Measurements from ENCODE around the gene STX1B.

Gene STX1B

GRCh38 chr16:30983289-30983889 lies 27.0 kb downstream of the STX1B start:
- TF ChIP-seq SIN3A (IDR thresholded peaks at IDR 0.05; ENCODE audit: borderline replicate concordance, insufficient read depth, low read length) (no peak), POLR2AphosphoS5 (IDR thresholded peaks at IDR 0.05; ENCODE audit: low read depth, low read length) (no peak), REST (IDR thresholded peaks at IDR 0.05; ENCODE audit: insufficient read depth in 1 of 2, low read depth in 2 of 2, low read length in 2 of 2) (no peak), TAF1 (IDR thresholded peaks at IDR 0.05; ENCODE audit: borderline replicate concordance, insufficient read depth, low read length) (no peak), FOXP2 (optimal IDR thresholded peaks at IDR 0.05; ENCODE audit: borderline replicate concordance, extremely low read depth, extremely low read length, insufficient read depth) (no peak)

GRCh38 chr16:30982548-30983288 lies 27.7 kb downstream of the STX1B start:
- no peak for TF ChIP-seq SIN3A (IDR thresholded peaks at IDR 0.05; ENCODE audit: borderline replicate concordance, insufficient read depth, low read length)
- TF ChIP-seq TAF1 (IDR thresholded peaks at IDR 0.05; ENCODE audit: borderline replicate concordance, insufficient read depth, low read length): no peak
- TF ChIP-seq REST (IDR thresholded peaks at IDR 0.05; ENCODE audit: insufficient read depth in 1 of 2, low read depth in 2 of 2, low read length in 2 of 2): no peak
- no peak for TF ChIP-seq POLR2AphosphoS5 (IDR thresholded peaks at IDR 0.05; ENCODE audit: low read depth, low read length)

GRCh38 chr16:30980959-30981358 lies 29.5 kb downstream of the STX1B start:
- TF ChIP-seq FOXP2 (optimal IDR thresholded peaks at IDR 0.05; ENCODE audit: borderline replicate concordance, extremely low read depth, extremely low read length, insufficient read depth) (no peak), REST (IDR thresholded peaks at IDR 0.05; ENCODE audit: insufficient read depth in 1 of 2, low read depth in 2 of 2, low read length in 2 of 2) (no peak), TAF1 (IDR thresholded peaks at IDR 0.05; ENCODE audit: borderline replicate concordance, insufficient read depth, low read length) (no peak), SIN3A (IDR thresholded peaks at IDR 0.05; ENCODE audit: borderline replicate concordance, insufficient read depth, low read length) (no peak), POLR2AphosphoS5 (IDR thresholded peaks at IDR 0.05; ENCODE audit: low read depth, low read length) (no peak)

GRCh38 chr16:30980434-30980833 lies 30.0 kb downstream of the STX1B start:
- TF ChIP-seq SIN3A (IDR thresholded peaks at IDR 0.05; ENCODE audit: borderline replicate concordance, insufficient read depth, low read length) (no peak), TAF1 (IDR thresholded peaks at IDR 0.05; ENCODE audit: borderline replicate concordance, insufficient read depth, low read length) (no peak), POLR2AphosphoS5 (IDR thresholded peaks at IDR 0.05; ENCODE audit: low read depth, low read length) (no peak), FOXP2 (optimal IDR thresholded peaks at IDR 0.05; ENCODE audit: borderline replicate concordance, extremely low read depth, extremely low read length, insufficient read depth) (no peak), REST (IDR thresholded peaks at IDR 0.05; ENCODE audit: insufficient read depth in 1 of 2, low read depth in 2 of 2, low read length in 2 of 2) (no peak)
